Central memory CD8-positive, alpha-beta T cell (primary cell): Measurements from ENCODE around the gene MRPS12.

ENCODE experiments used
- ATAC-seq: fragments of 150-1000 bp; cut with Tn5 transposase; replicated peaks from 2 replicates; pipeline ENCODE4 v1.10.0; 2022; ENCODE audit warnings: mild to moderate bottlenecking, moderate FRiP score, moderate number of reproducible peaks; ENCODE audit not compliant: poor library complexity, severe bottlenecking; ENCODE audit errors: extremely low read depth
- DNase-seq, 2 donors: peaks; one replicate each; pipeline ENCODE4 v3.0.0; 2021; ENCODE audit warnings: low spot score in 2 of 2
- H3K27ac Mint-ChIP-seq: one replicate; pipeline ENCODE4 v1.8.0; 2022; ENCODE audit warnings: low read depth, mild to moderate bottlenecking, moderate library complexity, mixed read lengths
- H3K27me3 Mint-ChIP-seq: one replicate; pipeline ENCODE4 v1.8.0; 2022; ENCODE audit warnings: mixed read lengths
- H3K36me3 Mint-ChIP-seq: one replicate; pipeline ENCODE4 v1.8.0; 2022; ENCODE audit warnings: mild to moderate bottlenecking, moderate library complexity, mixed read lengths; ENCODE audit not compliant: insufficient read depth
- H3K4me1 Mint-ChIP-seq: one replicate; pipeline ENCODE4 v1.8.0; 2022; ENCODE audit warnings: mixed read lengths
- H3K4me3 Mint-ChIP-seq: one replicate; pipeline ENCODE4 v1.8.0; 2022; ENCODE audit warnings: mild to moderate bottlenecking, moderate library complexity, mixed read lengths
- H3K9me3 Mint-ChIP-seq: one replicate; pipeline ENCODE4 v1.8.0; 2022; ENCODE audit warnings: mixed read lengths

MRPS12 gene

DNA sequence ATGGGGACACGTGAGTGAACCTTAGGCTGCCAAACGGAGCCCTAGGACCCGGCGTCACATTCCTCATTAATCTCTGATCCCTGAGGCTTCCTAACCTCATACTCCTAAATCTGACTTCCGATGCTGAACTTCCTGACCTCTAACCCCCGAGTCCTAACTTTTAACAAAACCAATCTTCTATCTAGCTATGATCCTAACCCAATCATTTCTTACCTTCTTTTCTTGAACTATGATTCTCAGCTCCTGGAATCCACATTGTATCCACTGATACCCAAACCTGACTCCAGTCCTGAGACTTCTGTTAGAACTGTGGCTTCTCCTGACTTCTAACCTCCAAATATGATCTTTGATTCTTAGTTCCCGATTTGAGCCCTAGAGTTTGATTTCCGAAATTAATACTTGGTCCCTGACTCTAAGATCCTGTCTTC, 30.5 kb upstream of the MRPS12 start:
- Mint-ChIP-seq H3K4me1 (peaks cover 58% of the 10 kb centered on the region), H3K27ac (peak overlapping the region; percentile 100)
- DNase-seq = no peak

GRCh38 chr19:38900743-38901190, 30.0 kb upstream of the MRPS12 start:
- peak overlapping the region; percentile 86 for H3K4me3 Mint-ChIP-seq
- H3K9me3 Mint-ChIP-seq = no peaks in the 10 kb centered on the region
- peak overlapping the region; percentile 100 for H3K27ac Mint-ChIP-seq
- no peak for ATAC-seq
- no peak for DNase-seq
- peaks cover 35% of the 10 kb centered on the region for H3K36me3 Mint-ChIP-seq
- H3K27me3 Mint-ChIP-seq = no peaks in the 10 kb centered on the region
- H3K4me1 Mint-ChIP-seq = peaks cover 52% of the 10 kb centered on the region

More for the DNA sequence above, 30.5 kb upstream of the MRPS12 start:
- no peaks in the 10 kb centered on the region for H3K9me3 Mint-ChIP-seq
- no peaks in the 10 kb centered on the region for H3K27me3 Mint-ChIP-seq
- H3K36me3 Mint-ChIP-seq = peaks cover 34% of the 10 kb centered on the region
- peak overlapping the region; percentile 86 for H3K4me3 Mint-ChIP-seq
- no peak for ATAC-seq

DNA sequence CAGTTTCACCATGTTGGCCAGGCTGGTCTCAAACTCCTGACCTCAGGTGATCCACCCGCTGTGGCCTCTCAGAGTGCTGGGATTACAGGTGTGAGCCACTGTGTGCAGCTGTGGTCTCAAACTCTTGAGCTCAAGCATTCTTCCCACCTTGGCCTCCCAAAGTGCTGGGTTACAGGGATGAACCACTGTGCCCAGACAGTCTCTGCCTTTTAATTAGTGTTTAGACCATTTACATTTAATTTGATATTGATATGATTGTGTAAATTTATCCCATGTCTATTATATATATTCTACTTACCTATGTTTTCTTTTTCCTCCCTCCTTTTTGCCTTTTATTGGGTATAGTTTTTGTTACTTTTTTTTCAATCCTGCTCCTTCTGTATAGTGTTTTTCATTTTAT, 29.1 kb upstream of the MRPS12 start:
- peaks cover 49% of the 10 kb centered on the region for H3K4me1 Mint-ChIP-seq
- peak overlapping the region; percentile 63 for H3K4me3 Mint-ChIP-seq
- H3K36me3 Mint-ChIP-seq = peaks cover 40% of the 10 kb centered on the region
- no peaks in the 10 kb centered on the region for H3K27me3 Mint-ChIP-seq
- no peak for DNase-seq
- no peak overlapping the region for H3K27ac Mint-ChIP-seq
- no peak for ATAC-seq
- no peaks in the 10 kb centered on the region for H3K9me3 Mint-ChIP-seq

DNA sequence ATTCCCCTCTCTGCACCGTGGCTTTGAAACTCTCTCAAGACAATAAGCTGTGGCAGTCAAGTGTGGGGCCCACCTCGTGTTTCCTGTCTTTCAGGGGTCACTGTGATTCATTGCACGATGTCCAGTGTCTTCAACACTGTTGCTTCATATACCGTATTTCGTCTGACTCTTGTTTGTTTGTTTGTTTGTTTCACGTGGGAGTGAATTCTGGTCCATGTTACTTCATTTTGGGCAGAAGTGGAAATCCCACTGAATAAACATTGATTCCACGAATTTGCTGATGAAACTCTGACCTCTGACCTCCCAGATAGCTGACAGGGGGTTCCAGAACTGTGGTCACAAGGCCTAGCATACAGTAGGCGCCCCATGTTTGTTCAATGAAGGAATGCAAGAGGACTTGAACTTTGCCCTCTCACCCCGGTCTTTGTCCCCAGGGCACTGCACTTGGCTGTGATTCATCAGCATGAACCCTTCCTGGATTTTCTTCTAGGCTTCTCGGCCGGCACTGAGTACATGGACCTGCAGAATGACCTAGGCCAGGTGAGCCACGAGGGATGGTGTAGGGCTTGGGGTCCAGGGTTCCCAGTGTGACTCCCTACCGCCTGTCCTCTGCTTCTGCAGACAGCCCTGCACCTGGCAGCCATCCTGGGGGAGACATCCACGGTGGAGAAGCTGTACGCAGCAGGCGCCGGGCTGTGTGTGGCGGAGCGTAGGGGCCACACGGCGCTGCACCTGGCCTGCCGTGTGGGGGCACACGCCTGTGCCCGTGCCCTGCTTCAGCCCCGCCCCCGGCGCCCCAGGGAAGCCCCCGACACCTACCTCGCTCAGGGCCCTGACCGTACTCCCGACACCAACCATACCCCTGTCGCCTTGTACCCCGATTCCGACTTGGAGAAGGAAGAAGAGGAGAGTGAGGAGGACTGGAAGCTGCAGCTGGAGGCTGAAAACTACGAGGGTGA, 25.9 kb upstream of the MRPS12 start:
- no peak overlapping the region for H3K4me3 Mint-ChIP-seq
- DNase-seq = no peak
- peaks cover 40% of the 10 kb centered on the region for H3K36me3 Mint-ChIP-seq
- no peaks in the 10 kb centered on the region for H3K9me3 Mint-ChIP-seq
- no peak overlapping the region for H3K27ac Mint-ChIP-seq
- H3K4me1 Mint-ChIP-seq = peaks cover 38% of the 10 kb centered on the region
- H3K27me3 Mint-ChIP-seq = no peaks in the 10 kb centered on the region
- no peak for ATAC-seq

- DNase-seq (no peak), ATAC-seq (no peak)
- Mint-ChIP-seq H3K27me3 (no peaks in the 10 kb centered on the region), H3K27ac (no peak overlapping the region), H3K4me1 (peaks cover 34% of the 10 kb centered on the region), H3K36me3 (peaks cover 37% of the 10 kb centered on the region), H3K4me3 (no peak overlapping the region), H3K9me3 (no peaks in the 10 kb centered on the region)
These were observed 25.1 kb upstream of the MRPS12 start for GRCh38 chr19:38905620-38906019.

- peak overlapping the region; percentile 79 for H3K27ac Mint-ChIP-seq
- H3K4me1 Mint-ChIP-seq = peaks cover 26% of the 10 kb centered on the region
- no peaks in the 10 kb centered on the region for H3K27me3 Mint-ChIP-seq
- peaks cover 37% of the 10 kb centered on the region for H3K36me3 Mint-ChIP-seq
- ATAC-seq (no peak), DNase-seq (no peak)
- H3K9me3 Mint-ChIP-seq = no peaks in the 10 kb centered on the region
- H3K4me3 Mint-ChIP-seq = peak overlapping the region; percentile 3
These were observed 23.5 kb upstream of the MRPS12 start for GRCh38 chr19:38907227-38907626.

- peaks cover 26% of the 10 kb centered on the region for H3K4me1 Mint-ChIP-seq
- peaks cover 37% of the 10 kb centered on the region for H3K36me3 Mint-ChIP-seq
- H3K27ac Mint-ChIP-seq = peak overlapping the region; percentile 79
- H3K9me3 Mint-ChIP-seq = no peaks in the 10 kb centered on the region
- peak overlapping the region; percentile 3 for H3K4me3 Mint-ChIP-seq
- H3K27me3 Mint-ChIP-seq = no peaks in the 10 kb centered on the region
- no peak for DNase-seq
- no peak for ATAC-seq
These were observed 23.1 kb upstream of the MRPS12 start for GRCh38 chr19:38907670-38908069.

DNA sequence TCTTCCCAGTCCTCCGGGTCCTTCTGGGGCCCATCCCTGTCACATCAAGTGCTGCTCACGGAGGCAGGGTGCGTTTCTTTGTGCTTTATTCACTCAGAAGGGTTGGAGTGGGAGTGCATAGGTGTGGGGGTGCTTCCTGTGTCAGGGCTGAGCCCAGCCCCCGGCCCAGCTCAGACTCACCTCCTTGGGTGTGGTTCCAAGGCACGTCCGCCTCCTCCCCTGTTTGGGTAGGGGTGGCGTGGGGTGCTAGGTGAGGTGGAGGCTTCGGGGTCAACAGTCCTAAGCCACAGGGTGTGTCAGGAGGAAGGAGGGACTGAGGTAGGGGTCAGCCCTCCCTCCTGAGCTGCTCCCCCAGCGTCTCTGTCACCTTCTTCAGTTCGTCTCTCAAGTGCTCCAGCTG, 21.8 kb upstream of the MRPS12 start:
- no peak overlapping the region for H3K27ac Mint-ChIP-seq
- no peak for ATAC-seq
- no peak overlapping the region for H3K4me3 Mint-ChIP-seq
- no peak for DNase-seq
- H3K27me3 Mint-ChIP-seq = no peaks in the 10 kb centered on the region
- H3K36me3 Mint-ChIP-seq = peaks cover 35% of the 10 kb centered on the region
- peaks cover 26% of the 10 kb centered on the region for H3K4me1 Mint-ChIP-seq
- H3K9me3 Mint-ChIP-seq = no peaks in the 10 kb centered on the region

DNA sequence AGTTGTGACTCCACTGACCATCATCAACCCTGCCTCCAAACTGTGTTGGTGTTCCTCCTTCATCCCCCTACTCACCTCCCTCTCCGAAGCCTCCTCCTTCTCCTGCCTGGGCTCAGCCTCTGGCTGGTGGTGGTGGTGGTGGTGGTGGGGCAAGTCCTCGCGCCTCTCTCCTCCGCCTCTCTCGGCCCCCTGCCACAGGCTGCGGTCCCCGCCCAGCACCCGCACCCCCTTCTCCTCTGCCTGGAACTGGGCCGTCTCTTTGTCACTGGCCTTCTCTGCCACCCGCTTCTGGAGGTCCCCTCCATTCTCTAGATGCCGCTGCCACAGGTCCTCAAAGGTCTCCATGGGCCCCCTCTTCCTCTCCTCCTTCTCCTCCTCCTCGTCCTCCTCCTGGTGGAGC, 20.3 kb upstream of the MRPS12 start:
- no peak overlapping the region for H3K4me3 Mint-ChIP-seq
- DNase-seq (no peak), ATAC-seq (no peak)
- no peaks in the 10 kb centered on the region for H3K9me3 Mint-ChIP-seq
- H3K27ac Mint-ChIP-seq = peak overlapping the region; percentile 70
- H3K4me1 Mint-ChIP-seq = peaks cover 17% of the 10 kb centered on the region
- H3K27me3 Mint-ChIP-seq = no peaks in the 10 kb centered on the region
- peaks cover 26% of the 10 kb centered on the region for H3K36me3 Mint-ChIP-seq

- Mint-ChIP-seq H3K36me3 (peaks cover 20% of the 10 kb centered on the region), H3K9me3 (no peaks in the 10 kb centered on the region), H3K27me3 (no peaks in the 10 kb centered on the region), H3K4me3 (no peak overlapping the region), H3K27ac (no peak overlapping the region), H3K4me1 (peaks cover 17% of the 10 kb centered on the region)
- ATAC-seq (no peak), DNase-seq (no peak)
These were observed 19.2 kb upstream of the MRPS12 start for GRCh38 chr19:38911388-38912001.

DNA sequence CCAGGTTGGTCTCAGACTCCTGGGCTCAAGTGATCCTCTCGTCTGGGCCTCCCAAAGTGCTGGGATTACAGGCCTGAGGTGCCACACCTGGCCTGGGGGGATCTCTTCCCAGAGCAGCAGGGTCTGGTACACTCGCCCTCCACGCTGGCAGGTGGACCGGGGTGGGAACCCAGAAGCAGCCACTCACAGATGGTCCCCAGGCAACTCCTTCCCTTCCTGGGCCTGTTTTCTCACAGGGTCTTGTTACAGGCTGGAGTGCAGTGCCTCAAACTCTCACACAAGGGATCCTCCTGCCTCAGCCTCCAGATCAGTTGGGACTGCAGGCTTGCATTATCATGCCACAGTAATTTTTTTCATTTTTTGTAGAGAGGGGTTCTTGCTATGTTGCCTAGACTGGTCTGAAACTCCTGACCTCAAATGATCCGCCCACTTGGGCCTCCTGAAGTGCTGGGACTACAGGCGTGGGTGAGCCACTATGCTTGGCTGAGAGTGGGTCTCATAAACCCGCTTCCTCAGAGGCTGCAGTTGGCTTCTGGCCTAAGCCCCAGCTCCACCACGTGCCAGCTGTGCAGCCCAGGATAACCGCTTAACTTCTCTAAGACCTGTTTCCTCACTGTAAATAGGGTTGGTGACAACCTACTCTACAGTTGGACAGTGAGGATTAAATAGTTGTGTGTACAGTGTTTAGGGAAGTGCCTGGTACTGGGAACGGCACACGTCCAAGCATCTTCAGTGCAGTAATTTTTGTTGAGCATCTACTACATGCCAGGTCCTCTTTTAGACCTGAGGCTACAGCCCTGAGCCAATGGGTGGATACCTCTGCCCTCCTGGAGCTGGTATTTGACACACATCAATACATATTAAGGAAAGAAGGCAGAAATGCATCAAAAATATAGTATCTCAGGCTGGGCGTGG, 17.9 kb upstream of the MRPS12 start:
- DNase-seq (no peak), ATAC-seq (no peak)
- Mint-ChIP-seq H3K4me1 (peaks cover 12% of the 10 kb centered on the region), H3K4me3 (no peak overlapping the region), H3K36me3 (peaks cover 8% of the 10 kb centered on the region), H3K27me3 (no peaks in the 10 kb centered on the region), H3K9me3 (no peaks in the 10 kb centered on the region), H3K27ac (no peak overlapping the region)

DNA sequence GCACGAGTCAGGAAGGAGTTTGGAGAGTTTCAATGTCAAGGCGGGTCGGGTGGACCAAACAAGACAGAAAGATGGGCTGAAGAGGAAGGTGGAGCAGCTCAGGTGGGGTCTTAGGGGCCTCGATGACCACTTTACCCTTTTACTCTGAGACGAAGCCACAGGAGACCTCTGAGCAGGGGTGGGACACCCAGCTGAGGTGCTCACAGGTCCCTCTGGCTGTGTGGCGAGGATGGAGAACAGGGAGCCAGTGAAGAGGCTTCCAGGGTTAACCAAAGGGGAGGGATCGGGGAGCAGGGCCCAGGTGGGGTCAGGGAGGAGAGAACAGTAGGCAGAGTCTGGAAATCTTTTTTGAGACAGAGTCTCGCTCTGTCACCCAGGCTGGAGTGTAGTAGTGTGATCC, 16.8 kb upstream of the MRPS12 start:
- DNase-seq (no peak), ATAC-seq (no peak)
- peaks cover under 1% of the 10 kb centered on the region for H3K36me3 Mint-ChIP-seq
- no peak overlapping the region for H3K4me3 Mint-ChIP-seq
- H3K27me3 Mint-ChIP-seq = no peaks in the 10 kb centered on the region
- H3K4me1 Mint-ChIP-seq = peaks cover 6% of the 10 kb centered on the region
- no peaks in the 10 kb centered on the region for H3K9me3 Mint-ChIP-seq
- H3K27ac Mint-ChIP-seq = no peak overlapping the region
